Stimulated activated CD8-positive, alpha-beta memory T cell treated with anti-CD3 and anti-CD28 coated beads, Interleukin-15, amount 100 ng/mL, for 24 hours (primary cell): ENCODE results near the gene RPA3.

Source experiments
- DNase-seq: peaks from one replicate; pipeline ENCODE4 v3.0.0-alpha.2; 2020; ENCODE audit warnings: low read depth

The RPA3 gene

DNA sequence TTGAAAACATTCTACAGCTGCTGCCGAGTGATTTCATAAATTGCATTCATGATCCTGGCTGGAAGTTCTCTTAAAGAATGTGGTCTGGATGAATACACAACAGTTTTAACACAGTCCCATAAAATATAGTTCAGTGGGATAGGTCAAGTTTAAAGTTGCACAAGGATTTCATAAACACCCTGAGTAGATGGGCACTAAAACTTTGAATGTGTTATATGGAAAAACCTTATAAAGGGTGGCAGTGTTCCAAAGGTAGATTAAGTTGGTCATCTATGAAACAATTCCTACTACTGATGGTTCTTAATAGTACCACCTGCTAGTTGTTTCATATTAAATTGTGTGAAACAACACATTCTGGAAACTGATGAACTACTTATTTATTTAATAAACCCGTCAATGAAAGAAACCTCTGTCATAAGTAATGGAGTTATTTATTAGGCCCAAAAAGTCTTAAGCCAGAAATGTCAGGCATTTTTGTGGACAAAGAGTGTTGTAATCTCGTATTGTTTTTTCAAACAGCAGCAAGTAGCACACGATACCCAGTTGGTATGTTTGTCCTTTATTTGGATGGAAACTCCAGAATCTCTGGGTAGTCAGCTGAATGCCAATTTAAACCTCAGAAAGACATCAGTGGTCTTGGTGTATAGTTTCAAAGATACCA lies 14.3 kb upstream of the RPA3 start:
- DNase-seq, result no peak

DNA sequence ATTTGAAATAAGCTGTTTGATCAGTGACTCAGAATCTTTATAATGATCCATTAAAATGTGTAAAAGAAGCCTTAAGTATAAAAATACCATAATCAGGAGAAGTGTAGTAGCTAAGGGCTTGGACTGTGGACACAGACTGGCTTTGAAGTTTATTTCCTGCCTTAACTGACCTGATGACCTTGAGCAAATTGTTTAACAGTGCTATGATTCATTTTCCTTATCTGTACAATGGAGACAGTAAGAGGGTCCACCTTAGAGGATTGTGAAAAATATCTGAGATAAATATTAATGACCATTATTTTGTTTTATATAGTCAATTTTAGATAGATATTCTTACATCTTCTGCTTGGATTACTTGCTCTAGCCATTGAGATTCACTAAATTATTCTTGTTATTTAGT lies 13.3 kb upstream of the RPA3 start:
- DNase-seq, result no peak

DNA sequence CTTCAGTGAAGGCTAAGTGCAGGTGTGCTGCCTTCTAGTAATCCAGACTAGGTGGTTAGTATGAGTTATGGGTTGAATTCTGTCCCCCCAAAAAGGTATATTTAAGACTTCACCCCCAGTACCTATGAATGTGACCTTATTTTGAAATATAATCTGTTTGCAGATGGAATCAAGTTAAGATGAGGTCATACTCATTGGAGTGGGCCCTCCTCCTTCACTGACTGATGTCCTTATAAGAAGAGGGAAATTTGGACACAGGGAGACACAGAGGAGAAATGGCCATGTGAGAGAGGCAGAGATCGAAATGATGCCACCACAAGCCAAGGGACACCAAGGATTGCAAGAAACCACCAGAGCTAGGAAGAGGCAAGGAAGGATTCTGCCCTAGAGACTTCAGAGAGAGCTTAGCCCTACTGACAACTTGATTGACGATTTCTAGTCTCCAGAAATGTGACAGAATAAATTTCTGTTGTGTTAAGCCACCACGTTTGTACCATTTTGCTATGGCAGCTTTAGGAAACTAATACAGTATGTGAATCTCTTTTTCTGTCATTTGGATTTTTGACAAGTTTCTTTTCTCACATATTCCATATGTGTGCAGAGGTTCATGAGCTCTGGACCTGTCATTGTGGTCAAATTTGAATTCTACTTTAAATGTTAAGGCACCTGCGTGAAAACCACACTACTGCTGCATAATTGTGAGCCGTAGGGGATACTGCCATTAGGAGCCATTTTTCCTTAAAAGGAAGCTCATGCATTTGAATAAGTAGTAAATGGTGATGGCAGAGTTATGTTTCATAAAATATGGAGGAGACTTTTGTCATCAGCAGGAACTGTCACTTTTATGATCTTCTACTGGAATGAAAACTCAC lies 2.6 kb upstream of the RPA3 start:
- DNase-seq, result no peak

DNA sequence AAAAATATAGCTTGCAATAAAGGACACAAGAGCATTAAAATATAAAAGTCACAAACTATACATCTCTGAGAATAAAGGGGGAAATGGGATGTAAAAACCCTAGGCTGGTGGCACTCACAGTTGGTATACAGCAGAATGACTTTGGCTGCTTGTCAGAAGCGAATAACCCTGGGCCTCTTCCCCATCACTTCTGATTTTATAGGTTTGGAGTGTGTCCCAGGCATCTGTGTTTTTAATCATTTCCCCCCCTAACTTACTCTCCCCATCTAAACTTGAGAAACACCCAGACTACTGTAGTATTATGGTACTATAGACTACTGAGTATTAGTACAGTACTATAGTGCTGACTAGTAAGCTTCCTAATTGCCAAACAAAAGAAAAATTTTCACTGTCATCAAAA lies 1.8 kb upstream of the RPA3 start:
- DNase-seq, result no peak

DNA sequence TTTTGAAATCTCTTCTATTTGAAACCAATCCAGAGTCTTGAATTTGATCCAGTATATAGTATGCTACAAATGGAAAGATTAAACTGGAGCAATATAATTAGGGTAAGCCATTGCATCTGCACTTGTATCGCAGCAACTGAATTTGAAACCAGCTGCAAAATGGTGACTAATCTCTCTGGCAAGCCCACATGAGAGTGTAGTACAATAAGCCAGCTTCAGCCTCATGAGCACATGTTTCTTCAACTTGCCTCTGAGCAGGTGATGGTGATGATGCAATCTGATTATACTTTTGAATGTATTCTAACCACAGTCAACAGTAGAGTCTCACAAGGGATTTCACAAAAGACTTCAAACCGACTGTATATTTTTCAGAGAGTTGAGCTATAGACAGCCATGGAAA lies 829 bp upstream of the RPA3 start:
- DNase-seq, result no peak

DNA sequence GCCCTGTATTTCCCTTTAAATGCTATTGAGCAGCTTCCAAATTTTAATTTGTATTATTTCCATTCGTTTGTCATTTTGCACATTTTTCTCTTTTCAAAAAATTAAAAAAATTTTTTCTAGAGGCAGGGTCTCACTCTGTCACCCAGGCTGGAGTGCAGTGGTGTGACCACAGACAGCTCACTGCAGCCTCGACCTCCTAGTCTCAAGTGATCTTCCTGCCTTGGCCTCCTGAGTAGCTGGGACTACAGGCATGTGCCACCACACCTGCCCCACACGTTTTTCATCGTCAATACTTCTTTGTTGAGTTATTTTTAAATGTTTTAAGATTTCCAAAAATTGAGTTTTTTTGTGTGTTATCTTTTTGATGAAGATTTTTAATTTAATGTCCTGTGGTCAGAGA lies 4.7 kb downstream of the RPA3 start:
- no peak for DNase-seq

DNA sequence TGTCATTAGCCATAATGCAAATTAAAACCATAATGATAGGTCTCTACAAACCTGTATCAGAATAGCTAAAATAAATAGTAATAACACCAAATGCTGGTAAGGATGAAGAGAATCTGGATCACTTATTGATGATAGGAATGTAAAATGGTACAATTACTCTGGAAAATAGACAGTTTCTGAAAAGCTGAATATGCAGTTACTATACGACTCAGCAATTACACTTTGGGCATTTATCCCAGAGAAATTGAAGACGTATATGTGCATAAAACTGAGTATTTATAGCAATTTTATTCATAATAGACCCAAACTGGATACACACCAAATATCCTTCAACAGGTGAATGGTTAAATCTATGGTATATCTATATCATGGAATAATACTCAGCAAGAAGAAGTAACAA lies 7.9 kb downstream of the RPA3 start:
- DNase-seq, result no peak

DNA sequence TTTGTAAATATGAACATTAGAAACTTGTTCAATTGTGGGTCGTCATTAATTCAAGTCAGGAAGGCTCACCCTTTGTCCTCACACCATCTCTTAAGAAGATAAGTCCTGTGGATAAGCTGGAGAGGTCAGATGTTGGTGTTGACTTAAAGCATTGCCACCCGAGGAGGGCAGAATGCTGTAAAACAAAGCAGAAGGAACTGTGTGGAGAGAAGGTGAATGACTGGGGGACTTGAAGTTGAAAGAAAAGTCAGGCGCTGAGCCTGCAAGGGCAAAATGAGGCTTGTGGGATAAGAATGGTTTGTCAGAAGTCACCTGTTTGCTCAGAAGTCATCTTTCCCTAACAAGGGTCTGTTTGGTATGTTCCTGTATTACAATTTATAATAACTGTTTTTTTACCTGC lies 9.1 kb downstream of the RPA3 start:
- DNase-seq, result no peak

DNA sequence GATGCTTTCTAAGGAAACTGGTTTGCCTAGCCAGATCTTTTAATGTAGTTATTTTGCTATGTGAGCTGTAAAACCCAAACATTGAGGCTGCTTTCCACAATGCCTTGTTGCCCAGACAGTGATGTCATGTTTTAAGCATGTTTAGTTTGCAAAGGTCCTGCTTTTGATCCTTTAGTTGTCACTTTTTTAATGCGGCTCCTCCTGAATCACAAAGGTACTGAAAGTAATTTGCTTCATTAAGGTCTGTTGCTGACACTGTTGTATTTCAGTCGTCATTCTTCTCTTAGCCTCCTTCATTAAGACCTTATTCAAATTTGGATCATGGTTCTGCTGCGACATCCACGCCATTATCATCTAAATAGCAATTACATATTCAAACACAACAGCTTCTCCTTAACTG lies 10.6 kb downstream of the RPA3 start:
- DNase-seq, result no peak

DNA sequence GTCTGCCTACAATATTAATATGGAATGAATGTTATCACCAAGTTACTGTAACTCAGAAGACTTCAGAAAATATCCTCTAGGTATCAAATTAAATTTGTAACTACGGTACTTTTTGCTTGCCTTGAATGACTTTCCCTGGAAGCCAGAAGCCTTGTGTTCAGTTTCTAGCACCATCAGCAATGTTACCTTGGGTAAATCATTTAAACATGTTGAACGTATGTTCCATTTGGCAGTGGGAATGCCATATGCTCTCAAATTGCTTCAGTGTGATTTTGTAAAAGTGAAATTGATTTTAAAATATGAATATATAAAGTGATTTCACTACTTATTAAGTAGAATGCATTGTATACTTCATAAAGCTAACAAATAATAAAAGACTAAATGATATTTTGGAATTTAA lies 11.2 kb downstream of the RPA3 start:
- no peak for DNase-seq

DNA sequence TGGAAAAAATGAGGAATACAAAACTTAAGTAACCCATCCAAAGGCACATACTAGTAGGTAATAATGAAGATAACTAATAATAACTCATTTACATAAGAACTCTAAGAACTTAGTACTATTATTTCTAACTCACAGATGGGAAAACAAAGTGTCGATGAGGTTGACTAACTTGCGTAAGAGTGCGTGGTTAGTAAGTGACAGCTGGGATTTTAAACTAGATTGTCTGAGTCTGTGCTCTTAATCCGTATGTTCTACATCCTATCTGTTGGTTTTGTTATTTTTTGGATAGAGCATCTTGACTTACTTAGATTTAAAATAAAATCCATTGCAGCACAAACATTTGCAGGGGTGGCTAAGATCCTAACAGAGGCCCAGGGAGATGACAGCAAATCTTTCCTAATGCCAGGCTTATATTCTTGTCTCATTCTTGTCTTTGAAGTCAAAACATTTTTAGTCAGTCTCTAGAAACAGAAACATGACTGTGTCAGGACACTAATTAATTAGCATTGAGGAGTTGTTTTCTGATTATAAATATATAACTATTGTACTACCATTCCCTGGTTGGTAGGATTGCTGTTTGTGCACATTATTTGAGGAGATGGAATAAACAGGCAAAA lies 11.7 kb downstream of the RPA3 start:
- no peak for DNase-seq

DNA sequence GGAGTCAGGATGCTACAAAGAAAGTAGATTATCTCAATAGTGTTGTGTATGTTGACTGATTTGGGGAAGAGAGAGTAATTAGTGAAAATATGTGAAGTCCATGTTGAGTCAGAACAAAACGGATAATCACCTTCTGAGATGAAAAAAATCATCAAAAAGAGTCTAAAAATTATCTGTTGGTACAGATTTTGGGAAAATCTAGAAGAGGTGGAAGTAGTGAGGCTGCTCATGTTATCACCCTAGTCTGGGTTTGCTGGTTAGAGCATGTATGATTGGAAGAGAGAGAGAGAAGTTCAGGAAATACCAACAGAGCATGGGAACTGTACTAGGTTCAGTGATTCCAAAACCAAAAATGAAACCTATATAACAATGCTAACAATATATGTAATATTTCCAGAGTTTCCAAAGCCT lies 12.3 kb downstream of the RPA3 start:
- DNase-seq, result no peak

DNA sequence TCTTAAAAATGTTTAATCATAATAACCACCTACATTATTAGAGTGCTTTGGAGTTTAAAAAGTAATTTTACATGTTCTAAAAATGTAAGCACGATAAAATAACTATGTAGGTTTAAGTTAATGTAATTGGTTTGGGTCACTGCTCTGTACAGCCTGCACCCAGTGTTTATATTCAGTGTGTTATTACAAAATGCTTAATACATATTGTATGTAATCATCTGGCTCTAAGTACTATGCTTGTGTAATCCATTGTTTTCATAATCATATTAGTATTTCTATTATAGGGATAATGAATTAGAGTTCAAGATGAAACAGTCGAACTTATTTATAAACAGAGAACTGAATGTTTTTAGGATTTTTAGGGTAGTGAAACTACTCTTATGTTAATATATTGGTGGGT lies 13.1 kb downstream of the RPA3 start:
- DNase-seq, result no peak

DNA sequence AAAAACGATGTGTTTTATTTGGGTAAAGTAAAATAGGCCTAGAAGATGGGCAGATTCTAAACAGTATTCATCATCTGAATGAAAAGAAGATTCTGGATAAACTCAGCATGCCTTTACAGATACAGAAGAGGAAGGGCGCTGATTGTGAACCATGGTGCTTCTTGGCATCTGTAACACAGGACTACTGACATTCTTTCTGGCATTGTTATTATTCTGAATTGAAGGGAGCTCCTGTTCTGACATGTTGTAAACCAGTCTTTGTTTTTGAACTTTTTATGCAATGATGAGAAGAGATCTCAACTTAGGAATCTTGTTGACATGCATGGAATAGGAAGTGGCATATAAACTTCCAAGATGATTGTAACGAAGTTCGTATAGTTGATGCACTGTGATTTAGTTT lies 13.5 kb downstream of the RPA3 start:
- DNase-seq, result no peak

DNA sequence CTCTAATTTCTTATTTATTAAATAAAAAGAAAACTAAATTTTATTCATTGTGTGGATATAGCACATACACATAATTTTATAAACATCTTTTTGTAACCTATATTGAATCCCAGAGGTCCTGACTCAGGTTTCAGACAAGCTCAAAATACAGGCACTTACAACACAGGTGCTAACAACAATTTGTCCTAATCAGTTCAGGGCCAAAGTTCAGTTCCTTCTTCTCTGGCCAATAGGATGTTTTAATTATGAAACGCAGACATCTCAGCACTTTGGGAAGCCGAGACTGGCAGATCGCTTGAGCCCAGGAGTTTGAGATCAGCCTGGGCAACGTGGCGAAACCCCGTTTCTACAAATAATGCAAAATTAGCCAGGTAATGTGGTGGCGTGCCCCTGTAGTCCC lies 15.0 kb downstream of the RPA3 start:
- DNase-seq, result no peak

DNA sequence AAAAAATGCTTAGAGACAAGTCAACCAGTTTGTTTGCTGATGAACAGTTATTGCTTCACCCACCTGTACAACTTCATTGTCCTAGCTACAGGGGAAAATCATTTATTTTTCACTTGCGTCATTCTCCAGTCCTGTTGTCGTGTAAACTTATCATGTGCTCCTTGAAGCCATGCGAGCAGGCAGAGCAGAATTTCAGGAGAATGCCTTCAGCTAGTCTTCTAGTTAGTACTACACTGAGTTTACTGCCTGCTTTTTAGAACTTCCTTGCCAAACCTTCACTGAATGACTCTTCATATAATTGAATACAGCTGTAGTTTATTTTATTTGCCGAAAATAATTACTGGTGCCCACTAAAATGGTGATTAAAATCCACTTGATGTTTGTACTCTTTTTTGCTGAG lies 15.6 kb downstream of the RPA3 start:
- DNase-seq, result no peak

DNA sequence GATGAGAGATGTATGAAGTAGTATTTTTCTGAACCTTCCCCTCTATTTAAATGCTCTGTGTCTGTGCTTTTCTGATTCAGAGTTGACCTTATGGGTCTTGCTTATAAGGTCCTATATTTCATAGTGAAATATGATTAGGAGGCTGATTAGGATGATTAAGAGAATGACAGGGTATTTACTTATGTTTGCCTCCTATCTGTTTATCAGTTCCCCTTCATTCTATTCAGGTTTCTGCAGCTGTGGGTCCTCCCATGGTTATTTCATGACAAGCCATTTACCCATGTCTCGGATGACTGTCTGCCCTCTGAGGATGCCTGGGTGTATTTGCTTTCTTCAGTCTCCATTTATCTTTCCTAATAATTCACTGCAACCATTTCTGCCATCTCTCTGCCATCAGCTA lies 16.9 kb downstream of the RPA3 start:
- DNase-seq, result no peak

DNA sequence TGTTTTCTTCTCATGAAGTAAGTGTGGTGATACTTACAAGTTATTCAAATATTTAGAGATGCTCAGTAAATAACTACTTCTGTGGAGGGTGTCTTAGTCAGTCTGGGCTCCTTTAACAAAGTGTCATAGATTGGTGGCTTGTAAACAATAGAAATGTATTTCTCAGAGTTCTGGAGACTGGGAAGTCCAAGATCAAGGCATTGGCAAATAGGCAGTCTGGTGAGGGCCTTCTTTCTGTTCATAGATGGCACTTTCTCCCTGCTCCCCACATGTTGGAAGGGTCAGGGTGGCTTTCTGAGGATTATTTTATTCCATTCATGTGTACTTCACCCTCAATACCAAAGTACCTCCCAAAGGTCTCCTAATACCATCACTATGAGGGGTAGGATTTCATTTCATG lies 18.4 kb downstream of the RPA3 start:
- DNase-seq, result no peak

DNA sequence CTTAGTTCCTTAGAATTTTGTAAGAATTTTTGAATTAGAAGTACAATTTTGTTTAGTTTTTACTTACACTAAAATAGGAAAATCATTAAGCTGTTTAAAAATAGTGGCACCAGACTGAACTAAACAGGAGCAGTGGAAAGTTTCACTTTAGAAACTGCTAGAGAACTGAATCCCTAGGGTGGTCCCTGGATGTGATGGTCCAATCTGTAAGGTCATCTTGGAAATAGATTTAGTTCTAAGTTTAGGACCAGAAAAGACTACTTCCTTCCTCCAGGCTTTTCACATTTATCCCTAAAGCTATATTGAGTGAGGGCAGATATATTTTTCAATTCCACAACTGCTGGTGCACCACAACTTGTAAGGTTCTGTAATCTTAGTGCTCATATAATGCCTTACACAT lies 19.0 kb downstream of the RPA3 start:
- no peak for DNase-seq

DNA sequence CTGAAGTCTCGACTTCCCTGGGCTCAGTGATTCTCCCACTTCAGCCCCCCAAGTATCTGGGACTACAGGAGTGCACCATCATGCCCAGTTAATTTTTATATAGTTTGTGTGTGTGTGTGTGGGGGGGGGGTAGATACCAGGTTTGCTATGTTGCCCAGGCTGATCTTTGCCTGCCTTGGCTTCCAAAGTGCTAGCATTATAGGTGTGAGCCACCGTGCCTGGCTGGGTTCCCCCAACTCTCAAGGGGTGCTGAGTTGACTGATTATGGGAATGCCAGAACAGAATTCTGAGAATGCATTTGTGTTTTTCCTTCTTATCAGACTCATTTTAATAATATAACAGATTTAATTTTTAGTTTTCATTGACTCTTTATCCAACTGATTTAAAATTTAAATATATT lies 19.5 kb downstream of the RPA3 start:
- DNase-seq, result no peak

DNA sequence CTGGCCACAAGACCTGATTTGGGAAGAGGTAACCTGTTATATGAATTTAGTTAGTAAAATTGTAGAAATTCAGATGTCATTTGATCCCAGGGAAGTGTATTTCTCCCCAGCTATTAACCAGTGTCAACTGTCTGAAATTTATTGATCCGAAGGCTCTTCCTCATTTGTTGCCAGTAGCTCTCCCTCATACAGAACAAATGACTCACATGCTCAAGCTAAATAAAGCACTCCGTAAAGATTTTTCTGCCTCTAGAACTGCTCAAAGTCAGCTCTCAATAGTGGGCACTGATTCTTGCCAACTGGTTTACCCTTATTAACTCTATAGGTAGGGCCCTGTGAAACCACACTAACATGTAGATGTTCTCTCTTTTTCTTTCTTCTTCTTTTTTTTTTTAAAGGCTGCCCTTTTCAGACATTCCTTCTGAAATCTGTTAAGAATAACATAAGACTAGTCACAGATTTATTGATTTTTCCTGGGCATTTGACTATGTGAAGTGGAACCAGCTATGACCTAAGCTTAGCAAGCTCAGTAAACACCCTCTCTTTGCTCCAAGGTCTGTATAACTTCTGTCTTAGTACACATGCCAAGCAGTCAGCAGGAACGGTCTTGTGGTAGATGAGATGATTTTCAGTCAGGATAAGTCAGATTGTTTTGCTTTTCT lies 21.8 kb downstream of the RPA3 start:
- DNase-seq, result no peak

DNA sequence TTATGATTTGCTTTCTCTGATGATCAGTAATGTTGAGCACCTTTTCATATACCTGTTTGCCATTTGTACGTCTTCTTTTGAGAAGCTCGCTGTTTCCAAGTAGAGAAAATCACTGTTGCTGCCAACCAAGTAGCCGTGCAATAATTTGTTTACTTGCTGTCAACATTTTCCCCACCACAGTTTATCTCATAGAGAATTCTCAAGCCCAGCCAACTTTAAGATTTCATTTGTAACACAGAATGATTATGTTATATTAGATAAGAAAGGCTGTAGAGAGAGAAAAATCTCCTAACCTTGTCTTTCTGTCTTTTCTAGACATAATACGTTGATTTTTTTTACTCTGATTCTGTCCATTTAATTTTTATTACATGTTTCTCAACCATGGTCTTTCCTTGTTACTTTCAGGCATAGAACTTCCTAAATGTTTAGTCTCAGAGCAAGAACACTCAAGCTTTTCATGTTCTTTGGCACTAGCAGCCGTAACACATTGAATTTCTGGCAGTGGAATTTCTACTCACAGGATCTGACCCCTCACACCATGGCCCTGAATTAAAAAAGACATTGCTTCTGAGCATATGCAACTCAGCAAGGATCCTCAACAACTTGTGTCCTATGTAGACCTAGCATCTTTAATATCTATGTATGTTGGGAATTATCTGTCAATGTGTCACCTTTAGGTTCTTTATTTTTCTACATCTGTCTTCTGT lies 23.1 kb downstream of the RPA3 start:
- DNase-seq, result no peak
